Thoracic aorta (tissue), 2 donors: ENCODE data around the gene HCFC2. TPM values are rescaled to one million over a fixed set of nuclear protein-coding genes. Genes with fewer than 3 reads are reported as not detected.

Experiments
- ATAC-seq: fragments of 150-250 bp; one replicate; pipeline ENCODE4 v1.8.0; 2017; ENCODE audit warnings: low read depth; ENCODE audit not compliant: insufficient number of reproducible peaks, low FRiP score
- DNase-seq: peaks from one replicate; pipeline ENCODE4 v3.0.0-alpha.2; 2020; ENCODE audit warnings: low spot score
- H3K27ac ChIP-seq, 2 donors: fragments of 200-600 bp; sonication (generic); 1 replicate in 1 of 2; 2 replicates in 1 of 2; pipeline ENCODE4 v1.5.1; 2016; ENCODE audit warnings: mild to moderate bottlenecking in 2 of 2, moderate library complexity in 2 of 2
- H3K27me3 ChIP-seq: fragments of 200-600 bp; sonication (generic); replicated peaks from 2 replicates; pipeline ENCODE4 v1.6.0; 2016; ENCODE audit warnings: mild to moderate bottlenecking; ENCODE audit not compliant: insufficient read depth
- H3K36me3 ChIP-seq: fragments of 200-600 bp; sonication (generic); one replicate; pipeline ENCODE4 v1.5.1; 2016
- H3K4me1 ChIP-seq, 2 donors: fragments of 200-600 bp; sonication (generic); 1 replicate in 1 of 2; 2 replicates in 1 of 2; pipeline versions ENCODE4 v1.5.1 to v1.6.0; 2016; ENCODE audit warnings: low read depth in 2 of 2, mild to moderate bottlenecking in 1 of 2; ENCODE audit not compliant: control insufficient read depth in 1 of 2
- H3K4me3 ChIP-seq: fragments of 200-600 bp; sonication (generic); 2 replicates; pipeline ENCODE4 v1.5.1; 2016; ENCODE audit warnings: mild to moderate bottlenecking
- H3K9me3 ChIP-seq: fragments of 200-600 bp; sonication (generic); 2 replicates; pipeline ENCODE4 v1.5.1; 2016
- total RNA-seq, 2 donors: library from RNA; depleted of rRNA; stranded (reverse); fragments of >200 nt; gene quantifications; one replicate each; pipeline versions ENCODE4 v1.1.0 to v1.2.3, GENCODE V29; 2016
- TF ChIP-seq, protein P1 (sequence below): fragments of 200-600 bp; sonication (generic); IDR thresholded peaks from one replicate; pipeline ENCODE4 v1.5.1; 2019; ENCODE audit warnings: antibody characterized with exemption

The HCFC2 gene
- total RNA-seq, 2 donors from 2014 or later, result 24.1 to 28.6 TPM

- ATAC-seq, result no peak
Observed at GRCh38 chr12:104058802-104059201, 5.5 kb upstream of the HCFC2 start.

GRCh38 chr12:104059963-104060362 is 4.4 kb upstream of the HCFC2 start:
- ATAC-seq (no peak), DNase-seq (no peak)
- Histone ChIP-seq H3K4me1 (peaks cover 3 to 20% of the 10 kb centered on the region in 2 donors), H3K27ac (no peak overlapping the region), H3K27me3 (no peaks in the 10 kb centered on the region), H3K36me3 (no peaks in the 10 kb centered on the region), H3K9me3 (no peaks in the 10 kb centered on the region), H3K4me3 (no peak overlapping the region)
- TF ChIP-seq, protein P1, sequence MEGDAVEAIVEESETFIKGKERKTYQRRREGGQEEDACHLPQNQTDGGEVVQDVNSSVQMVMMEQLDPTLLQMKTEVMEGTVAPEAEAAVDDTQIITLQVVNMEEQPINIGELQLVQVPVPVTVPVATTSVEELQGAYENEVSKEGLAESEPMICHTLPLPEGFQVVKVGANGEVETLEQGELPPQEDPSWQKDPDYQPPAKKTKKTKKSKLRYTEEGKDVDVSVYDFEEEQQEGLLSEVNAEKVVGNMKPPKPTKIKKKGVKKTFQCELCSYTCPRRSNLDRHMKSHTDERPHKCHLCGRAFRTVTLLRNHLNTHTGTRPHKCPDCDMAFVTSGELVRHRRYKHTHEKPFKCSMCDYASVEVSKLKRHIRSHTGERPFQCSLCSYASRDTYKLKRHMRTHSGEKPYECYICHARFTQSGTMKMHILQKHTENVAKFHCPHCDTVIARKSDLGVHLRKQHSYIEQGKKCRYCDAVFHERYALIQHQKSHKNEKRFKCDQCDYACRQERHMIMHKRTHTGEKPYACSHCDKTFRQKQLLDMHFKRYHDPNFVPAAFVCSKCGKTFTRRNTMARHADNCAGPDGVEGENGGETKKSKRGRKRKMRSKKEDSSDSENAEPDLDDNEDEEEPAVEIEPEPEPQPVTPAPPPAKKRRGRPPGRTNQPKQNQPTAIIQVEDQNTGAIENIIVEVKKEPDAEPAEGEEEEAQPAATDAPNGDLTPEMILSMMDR, result no peak

More at GRCh38 chr12:104058802-104059201, 5.5 kb upstream of the HCFC2 start:
- DNase-seq, result no peak
- Histone ChIP-seq H3K36me3 (no peaks in the 10 kb centered on the region), H3K27ac (no peak overlapping the region), H3K27me3 (no peaks in the 10 kb centered on the region), H3K9me3 (no peaks in the 10 kb centered on the region), H3K4me1 (peaks cover 3 to 20% of the 10 kb centered on the region in 2 donors), H3K4me3 (no peak overlapping the region)
- TF ChIP-seq, protein P1, result no peak

GRCh38 chr12:104060791-104061190 is 3.5 kb upstream of the HCFC2 start:
- no peaks in the 10 kb centered on the region for H3K27me3 ChIP-seq
- TF ChIP-seq, protein P1, result no peak
- no peak overlapping the region for H3K4me3 ChIP-seq
- no peak for DNase-seq
- ATAC-seq, result no peak
- no peaks in the 10 kb centered on the region for H3K36me3 ChIP-seq
- H3K4me1 ChIP-seq, result peaks cover 8 to 21% of the 10 kb centered on the region in 2 donors
- no peaks in the 10 kb centered on the region for H3K9me3 ChIP-seq
- no peak overlapping the region for H3K27ac ChIP-seq

DNA sequence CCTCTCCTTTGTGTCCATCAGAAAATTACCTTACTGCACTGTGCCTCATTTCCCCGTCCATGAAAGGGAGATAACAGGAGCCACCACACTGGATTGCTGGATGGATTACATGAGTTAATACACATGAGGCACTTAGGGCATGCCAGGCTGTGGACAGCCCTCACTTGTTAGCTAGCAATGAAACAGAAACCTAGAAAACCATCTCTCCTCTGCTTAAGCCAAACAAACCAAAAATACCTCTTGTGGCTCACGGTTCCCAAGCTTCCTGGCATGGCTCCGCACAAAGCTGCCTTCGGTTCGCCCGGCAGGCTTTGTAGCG is 660 bp upstream of the HCFC2 start:
- peak overlapping the region; percentile 78 to 89 for H3K27ac ChIP-seq
- H3K4me3 ChIP-seq, result peak overlapping the region; percentile 87
- DNase-seq (no peak), ATAC-seq (peak; percentile 61)
- peaks cover 8 to 32% of the 10 kb centered on the region in 2 donors for H3K4me1 ChIP-seq
- no peaks in the 10 kb centered on the region for H3K9me3 ChIP-seq
- no peaks in the 10 kb centered on the region for H3K27me3 ChIP-seq
- H3K36me3 ChIP-seq, result no peaks in the 10 kb centered on the region
- TF ChIP-seq, protein P1, result no peak

DNA sequence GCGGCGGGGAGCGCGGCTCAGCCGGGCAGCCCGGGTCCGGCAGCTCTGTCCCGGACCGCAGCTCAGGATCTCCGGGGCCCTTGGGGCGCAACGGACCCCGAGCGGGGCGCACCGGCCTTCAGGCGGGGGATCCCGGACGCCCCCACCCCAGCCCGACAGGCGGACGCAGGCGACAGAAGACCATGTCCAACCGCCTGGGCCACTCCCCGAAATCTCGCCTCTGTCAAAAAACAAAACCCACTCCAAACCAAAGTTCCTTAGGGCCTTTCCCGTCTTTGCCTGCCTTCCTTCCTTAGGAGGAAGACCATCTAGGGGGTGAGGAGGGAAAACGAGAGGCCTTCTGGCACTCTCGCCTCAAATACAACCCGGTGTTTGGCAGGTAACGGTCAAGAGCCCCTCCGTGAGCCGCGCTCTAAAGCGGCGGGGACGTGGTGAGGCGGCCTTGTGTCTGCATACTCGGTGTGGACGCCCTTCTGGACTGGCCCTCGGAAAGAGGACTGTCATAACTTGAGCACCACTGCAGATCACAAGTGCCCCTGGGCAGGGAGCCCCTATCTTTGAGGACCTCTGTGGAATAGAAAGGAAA is 604 bp downstream of the HCFC2 start:
- H3K27ac ChIP-seq, result peak overlapping the region; percentile 78 to 89
- no peaks in the 10 kb centered on the region for H3K36me3 ChIP-seq
- H3K27me3 ChIP-seq, result no peaks in the 10 kb centered on the region
- no peaks in the 10 kb centered on the region for H3K9me3 ChIP-seq
- H3K4me1 ChIP-seq, result peaks cover 8 to 32% of the 10 kb centered on the region in 2 donors
- TF ChIP-seq, protein P1, result no peak
- DNase-seq, result no peak
- ATAC-seq, result no peak
- H3K4me3 ChIP-seq, result peak overlapping the region; percentile 87
